HT1080 (cell line): Measurements from ENCODE around the gene DIO2. TPM values are rescaled to one million over a fixed set of nuclear protein-coding genes. Genes with fewer than 3 reads are reported as not detected.
A peak's percentile ranks its signal among the peaks of the same experiment; 100 is the strongest.

Source experiments
- DNase-seq: peaks from one replicate; pipeline ENCODE4 v3.0.0-alpha.2; 2015; ENCODE audit warnings: low read depth
- polyA plus RNA-seq, 2 experiments: library from polyadenylated mRNA; depleted of rRNA; stranded (reverse); fragments of >200 nt; gene quantifications; 2 replicates each; pipeline ENCODE4 v1.2.3, GENCODE V29; 2015
- total RNA-seq: library from RNA; depleted of rRNA; stranded (reverse); fragments of >200 nt; shearing (Covaris generic); gene quantifications from 2 replicates; pipeline ENCODE4 v1.2.3, GENCODE V29; 2014; rRNA removed

The DIO2 gene
- total RNA-seq, result 0.61 and 0.90 TPM in 2 replicates
- polyA plus RNA-seq (2015; cell fraction: cytosol; rRNA removed), result 0.17 and 0.53 TPM in 2 replicates
- polyA plus RNA-seq (2015; cell fraction: nucleus; rRNA removed), result 0.39 and 1.7 TPM in 2 replicates

DNA sequence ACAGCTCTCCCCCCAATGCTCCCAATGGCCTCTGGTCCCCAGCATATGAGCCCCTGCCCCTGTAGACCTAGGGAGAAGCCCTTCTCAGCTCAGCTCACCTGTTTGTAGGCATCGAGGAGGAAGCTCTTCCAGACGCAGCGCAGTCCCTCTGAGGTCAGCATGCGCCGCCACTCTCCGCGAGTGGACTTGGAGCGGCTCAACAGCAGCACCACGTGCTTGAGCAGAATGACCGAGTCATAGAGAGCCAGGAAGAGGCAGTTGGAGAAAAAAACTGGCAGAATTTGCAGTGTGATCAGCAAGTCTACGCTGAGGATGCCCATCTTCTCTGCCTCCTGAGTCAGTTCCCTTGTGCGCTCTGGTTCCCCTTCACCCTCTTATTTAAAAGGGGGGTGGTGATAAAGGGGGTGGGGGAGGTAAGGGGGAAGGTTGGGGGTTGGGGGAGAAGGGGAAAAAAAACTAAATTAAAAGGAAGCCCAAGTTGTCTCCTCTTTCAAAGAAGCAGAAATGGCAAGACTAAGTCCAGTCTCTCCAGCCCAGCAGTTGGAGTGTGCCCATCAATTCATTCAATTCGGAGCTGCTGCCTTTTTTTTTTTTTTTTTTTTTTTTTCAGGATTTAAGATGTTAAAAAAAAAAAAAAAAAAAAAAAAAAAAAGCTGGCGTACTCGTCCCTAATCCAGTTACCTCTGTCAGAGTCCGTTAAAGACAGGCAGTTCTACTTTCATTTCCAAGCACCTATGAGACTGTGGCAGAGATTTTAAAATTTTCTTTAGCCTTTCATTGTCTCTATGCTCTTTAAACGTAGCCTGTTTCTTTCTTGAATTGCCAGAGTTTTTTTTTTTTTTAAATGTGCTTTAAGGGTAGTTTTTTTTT lies at the start of gene DIO2:
Gene DIO2, minus strand, starts transcription at position 352 of the 870 bp plus-strand sequence. Its CDS starts 32 bp downstream, at position 320.
- no peak for DNase-seq

DNA sequence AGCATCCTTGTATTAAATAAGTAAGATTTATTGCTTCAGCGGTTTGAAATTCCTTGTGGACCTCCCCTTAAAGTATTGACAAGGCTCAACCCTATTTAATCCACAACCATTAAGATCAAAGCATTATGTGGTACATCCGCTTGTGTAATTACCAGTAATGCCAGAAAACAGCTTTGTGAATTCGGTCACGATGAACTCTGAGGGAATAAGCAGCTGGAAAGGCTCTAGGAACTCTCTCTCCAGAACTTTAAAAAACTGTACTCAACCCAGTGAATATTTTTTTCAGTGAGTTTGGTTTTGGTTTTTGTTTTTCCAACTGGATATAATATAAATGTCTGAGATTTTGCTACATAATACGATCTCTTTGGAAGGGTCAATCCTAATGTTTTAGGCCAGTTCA lies 49.3 kb upstream of the DIO2 start:
- DNase-seq, result no peak

DNA sequence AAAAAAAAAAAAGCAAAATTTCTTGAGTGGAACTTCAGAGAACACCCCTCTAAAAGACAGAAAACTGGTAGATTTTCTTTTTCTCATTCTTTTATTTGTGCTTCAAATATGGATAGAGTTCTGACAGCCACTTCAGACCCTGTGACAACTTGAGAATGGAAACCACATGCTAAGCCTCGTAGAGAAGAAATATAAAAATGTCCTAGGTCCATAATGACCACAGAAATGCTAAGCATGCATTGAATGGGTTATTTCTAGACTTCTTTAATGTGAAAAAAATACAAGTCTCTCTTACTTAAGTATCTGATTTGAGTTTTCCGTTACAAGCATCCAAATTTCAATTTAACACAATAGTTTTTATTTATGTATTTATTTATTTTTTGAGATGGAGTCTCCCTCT lies 28.3 kb upstream of the DIO2 start:
- no peak for DNase-seq

DNA sequence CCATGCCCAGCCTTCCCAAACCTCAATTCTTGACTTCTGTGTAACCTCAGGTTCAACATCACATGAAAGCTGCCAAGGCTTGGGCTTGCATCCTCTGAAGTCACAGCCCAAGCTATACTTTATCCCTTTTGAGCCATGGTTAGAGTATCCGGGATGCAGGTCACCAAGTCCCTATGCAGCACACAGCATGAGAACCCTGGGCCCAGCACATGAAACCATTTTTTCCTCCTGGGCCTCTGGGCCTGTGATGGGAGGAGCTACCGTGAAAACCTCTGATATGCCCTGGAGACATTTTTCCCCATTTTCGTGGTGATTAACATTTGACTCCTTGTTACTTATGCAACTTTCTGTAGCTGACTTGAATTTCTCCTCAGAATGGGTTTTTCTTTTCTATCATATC lies 25.8 kb upstream of the DIO2 start:
- no peak for DNase-seq

DNA sequence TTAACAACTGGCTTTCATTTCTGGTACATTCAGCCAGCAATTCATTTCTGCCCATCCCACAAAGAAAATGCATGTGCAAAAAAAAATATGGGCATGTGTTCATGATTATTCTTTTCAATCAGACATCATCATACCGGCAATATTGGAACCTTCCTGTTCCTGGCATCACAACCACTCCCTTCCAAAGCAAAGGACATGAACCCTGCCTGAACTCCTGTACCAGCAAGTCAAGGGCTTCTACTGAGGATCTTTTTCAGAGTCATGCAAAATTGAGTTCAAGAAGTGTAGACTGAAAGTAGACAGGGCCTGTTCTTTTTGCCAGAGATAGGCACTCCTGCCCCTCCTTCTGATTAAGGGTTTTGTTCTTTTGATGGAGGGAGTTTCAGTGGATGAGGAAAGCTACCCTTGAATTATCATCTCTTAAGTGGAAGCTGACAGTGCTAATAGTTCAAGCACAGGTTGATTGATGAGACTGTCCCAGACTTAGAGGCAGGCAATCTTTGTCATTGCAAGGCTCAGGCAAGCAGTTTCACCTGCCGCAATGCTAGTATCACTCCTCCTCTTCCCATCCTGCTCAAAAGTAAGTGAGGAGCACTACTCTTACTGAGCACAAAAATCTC lies 22.3 kb upstream of the DIO2 start:
- DNase-seq, result no peak

DNA sequence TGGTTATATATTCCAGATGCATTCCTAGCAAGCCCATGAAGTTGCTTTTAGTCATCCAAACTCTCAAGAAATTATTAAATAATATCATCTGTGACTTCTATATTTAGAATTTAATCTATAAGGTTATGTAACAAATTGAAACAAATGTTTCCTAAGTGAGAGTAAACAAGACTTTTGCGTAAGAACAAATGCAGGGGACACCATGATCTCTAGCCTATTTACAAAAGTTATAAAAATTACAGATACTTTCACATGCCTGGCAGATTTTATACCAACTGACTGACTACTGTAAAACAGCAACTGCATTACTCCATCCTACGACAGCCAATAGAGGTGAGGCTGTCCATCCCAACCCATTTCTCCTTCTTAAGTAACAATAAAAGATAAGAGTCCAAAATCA lies 20.4 kb upstream of the DIO2 start:
- DNase-seq, result no peak

DNA sequence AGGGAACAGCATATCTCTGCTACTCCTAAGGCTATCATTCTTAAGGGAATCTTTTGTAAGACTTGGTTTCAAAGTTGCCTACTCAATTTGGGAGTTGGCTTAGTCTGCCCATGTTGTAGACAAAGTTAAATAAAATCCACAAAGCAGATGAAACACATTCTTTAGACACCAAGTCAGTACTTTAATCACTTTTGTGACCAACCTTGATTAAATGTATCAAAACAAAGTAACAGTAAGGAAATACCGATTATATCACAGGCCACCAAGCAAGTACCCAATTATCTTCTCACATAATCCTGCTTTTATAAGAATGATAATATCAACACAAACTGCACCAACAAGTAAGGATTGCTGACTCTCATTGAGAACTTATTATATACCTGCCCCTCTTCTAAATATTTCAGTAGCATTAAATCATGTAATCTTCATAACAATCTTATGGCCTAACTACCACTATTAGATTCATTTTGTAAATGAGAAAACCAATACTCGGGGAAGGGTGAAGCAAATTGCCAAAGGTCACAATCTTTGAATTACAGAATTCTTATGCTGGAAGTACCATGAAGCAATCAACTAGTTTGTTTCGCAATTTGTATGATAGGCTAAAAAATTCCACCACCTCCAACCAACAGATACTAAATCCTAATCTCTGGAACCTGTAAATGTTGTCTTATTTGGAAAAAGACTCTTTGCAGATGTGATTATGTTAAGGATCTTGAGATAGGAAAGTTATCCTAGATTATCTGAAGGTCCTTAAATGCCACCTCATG lies 12.6 kb upstream of the DIO2 start:
- no peak for DNase-seq

DNA sequence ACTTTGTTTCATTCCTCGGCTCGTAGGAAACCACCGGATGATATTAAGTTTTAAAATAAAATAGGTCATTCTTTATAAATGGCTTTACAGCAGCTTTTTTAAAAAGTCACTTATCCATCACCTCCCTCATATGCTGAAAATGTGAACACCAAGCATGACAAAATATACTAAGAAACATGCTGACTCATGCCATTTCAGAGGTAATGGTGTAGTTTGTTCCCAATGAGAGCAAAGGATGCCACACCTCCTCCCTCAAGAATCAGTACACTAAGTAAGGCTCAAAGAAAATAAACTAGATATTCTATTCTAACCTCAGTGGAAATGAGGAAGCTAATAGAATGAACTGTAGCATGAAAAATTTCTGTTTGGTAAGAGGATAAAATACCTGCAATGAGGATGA lies 5.5 kb upstream of the DIO2 start:
- no peak for DNase-seq

DNA sequence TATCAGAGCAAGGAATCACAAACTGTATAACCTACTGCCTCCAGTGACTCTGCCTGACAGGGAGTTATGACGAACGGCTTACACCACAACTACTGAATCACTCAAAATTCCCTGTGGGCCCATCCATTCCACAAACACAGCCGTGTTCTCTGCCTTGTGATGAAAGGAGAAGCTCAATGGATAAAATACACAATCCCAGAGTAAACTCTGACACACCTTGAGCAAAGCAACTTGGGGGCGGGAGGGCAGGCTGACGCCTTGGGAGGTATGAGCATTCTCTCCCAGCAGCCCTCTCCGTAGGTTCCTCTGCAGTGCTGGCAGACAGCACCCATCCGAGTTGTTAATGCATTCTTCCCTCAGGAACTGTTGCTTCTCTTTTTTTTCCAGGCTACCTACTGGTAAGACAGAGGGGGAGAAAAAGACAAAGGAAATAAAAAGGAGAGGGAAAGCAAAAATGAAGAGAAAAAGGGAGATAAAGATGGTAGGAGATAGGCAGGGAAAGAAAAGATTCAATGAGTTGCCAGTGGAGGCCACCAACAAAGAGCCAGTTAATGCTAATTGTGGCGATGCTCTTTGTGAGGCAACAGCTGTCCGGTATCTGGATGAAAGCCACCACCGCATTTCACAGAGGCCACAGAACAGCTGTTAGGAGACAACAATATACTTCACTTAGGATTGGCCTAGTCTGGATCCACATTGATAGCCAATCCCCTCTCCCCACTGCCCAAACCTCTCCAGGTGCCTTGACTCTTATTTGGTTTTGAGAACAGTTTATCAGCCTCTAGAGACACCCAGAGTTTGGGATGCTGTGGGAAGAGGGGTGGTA lies 4.7 kb upstream of the DIO2 start:
- DNase-seq, result no peak

DNA sequence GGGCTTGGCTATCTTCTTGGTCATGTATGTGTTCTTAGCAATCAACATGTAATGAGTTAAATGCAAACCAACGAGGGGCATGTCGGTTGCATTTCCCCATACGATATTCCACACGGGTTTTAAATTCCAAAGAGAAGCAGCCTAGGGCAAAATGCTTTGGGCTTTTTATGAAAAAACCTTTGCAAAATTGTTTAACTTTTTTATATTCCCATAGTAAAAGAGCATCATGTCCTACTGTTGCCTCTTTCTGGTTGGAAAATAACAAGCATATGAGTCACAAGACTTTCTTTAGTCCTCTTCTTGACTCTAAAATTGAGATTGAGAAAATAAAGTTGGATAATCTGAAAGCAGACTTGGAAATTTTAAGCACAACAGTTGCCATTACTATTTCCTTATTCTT lies 3.8 kb upstream of the DIO2 start:
- DNase-seq, result no peak

DNA sequence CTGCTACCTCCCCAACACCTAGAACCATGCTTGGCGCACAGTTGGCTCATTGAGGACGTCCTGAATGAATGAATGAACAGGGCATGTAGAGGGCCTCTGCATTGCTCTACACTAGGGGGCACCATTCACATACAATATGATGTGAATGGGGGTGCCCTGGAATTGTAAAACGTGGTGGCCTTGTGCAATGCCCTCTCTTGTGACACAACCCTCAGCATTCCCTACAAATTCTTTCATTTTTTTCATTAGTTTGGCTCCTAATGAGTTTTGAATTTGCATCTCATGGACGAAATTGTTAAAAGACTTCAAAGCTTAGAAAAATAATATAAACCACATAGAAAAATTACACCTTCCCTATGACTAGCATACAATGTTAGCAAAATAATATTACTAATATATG lies 2.3 kb upstream of the DIO2 start:
- DNase-seq, result peak; percentile 60

DNA sequence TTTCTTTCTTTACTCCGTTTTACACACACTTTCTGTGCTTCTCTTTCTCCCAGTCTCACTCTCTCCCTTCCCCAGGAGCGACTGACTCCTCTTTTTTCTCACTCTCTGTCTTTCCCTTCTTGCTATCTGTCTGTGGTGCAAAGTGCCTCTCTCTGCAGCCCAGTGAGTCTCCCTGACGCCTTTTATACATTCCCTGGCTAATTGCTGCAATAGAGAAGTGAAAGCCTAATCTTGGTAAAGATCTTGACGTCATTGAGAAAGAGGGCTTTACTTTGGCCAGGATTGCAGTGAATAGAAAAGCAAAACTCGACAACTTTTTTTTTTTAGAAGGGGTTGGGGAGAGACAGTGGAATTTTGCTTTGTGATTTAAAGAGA lies 706 bp upstream of the DIO2 start:
- DNase-seq, result peak; percentile 43

DNA sequence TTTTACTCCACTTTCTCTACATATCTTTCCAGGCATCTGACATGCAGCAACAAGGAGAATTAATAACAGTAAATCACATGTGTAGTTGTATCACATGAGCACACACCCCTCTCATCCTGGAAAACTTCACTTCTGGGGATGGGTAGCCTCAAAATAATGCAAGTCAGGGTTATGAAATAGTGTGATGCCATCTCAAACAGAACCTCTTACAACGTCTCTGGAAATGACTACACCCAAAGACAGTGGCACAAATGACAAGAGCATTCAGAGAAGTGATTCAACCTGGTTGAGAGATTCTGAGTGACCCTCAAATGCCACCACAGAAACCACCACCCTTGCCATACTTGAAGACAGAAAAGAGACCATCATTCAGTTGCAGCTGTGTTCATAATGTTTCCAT lies 2.8 kb downstream of the DIO2 start:
- no peak for DNase-seq

DNA sequence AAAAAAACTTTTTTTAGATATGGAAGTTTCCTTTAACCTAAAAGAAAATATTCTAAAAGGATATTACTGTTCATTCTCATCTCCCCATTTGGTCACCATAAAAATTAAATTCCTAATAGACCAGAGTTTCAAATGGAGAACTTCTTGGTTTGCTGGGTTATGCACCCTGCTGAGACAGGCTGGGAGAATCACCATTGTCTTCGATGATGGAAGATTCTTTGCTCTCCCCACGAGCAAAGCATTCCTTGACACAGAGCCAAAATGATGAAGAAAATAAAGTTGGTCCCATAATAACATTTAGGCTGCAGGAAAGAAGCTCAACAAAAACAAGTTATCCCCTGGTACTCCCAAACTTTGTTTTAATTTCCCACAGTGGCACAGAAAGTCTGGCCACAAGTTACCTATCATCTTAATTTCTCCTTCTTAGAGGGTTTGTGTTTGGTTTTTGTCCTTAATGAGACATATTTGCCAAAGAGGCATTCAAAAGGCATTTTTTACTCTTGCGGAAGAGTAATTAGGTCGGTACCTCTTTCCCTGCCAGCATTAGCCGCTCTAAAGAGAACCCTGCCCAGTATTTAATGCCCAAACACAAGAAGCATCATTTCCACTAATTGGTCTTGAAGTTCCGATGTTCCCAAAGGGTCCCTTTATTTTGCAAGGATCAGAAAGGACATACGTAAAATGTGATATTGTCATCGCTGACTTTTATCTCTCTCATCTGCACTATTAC lies 4.8 kb downstream of the DIO2 start:
- no peak for DNase-seq

DNA sequence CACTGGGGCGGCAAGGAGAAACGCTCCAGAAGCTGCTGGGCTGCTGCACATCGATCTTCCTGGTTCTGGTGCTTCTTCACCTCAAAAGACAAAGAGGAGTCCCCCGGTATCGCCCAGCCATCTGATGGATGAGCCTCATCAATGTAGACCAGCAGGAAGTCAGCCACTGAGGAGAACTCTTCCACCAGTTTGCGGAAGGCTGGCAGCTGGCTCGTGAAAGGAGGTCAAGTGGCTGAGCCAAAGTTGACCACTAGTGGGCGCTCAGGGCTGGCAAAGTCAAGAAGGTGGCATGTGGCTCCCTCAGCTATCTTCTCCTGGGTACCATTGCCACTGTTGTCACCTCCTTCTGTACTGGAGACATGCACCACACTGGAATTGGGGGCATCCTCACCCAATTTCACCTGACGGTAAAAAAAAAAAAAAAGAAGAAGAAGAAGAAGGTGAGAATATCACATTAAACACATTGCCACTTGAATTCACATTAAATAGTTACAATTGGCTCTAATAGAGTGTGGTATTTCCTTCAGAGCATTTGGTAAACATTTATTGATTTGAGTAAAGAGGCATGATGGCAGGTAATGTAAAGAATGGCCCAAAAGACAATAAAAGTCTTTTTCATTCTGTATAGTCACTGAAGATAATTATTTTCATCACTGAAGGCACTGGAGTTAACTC lies 8.3 kb downstream of the DIO2 start:
- peak; percentile 29 for DNase-seq

DNA sequence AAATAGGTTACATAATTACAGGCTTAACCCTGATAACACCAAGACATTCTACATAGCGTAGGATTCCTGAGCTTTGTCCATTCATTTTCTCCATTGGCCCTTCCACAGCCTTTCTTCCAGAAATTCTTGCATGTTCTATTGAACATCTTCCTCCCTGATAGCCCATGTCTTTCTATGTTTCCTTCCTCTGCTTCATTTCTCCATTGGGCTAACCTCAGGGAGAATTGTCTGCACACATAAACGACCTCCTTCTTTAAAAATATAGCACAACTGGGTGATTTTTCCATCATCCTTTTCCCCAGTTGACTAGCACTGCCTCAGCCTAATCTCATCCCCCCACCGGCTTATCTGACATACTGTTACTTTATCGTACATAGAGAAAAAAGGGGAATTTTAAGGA lies 11.2 kb downstream of the DIO2 start:
- DNase-seq, result no peak

DNA sequence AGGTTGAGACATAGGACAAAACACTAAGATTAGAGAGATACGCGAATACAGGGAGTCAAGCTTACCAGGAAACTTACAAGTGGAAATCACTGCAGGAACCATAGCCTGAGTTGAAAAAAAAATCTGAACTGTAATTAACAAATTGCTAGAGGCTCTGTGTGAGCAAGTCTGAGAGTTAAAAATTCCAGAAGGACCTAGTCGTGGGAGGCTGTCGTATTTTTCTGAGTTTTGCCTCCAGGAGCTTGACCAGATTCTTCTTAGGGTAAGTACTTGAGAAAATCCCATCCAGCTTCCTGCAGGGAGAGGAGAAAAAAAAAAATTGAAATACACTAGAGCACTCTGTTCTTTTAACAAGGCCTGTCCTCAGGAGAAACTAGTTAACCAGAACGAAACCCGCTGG lies 22.7 kb downstream of the DIO2 start:
- no peak for DNase-seq

DNA sequence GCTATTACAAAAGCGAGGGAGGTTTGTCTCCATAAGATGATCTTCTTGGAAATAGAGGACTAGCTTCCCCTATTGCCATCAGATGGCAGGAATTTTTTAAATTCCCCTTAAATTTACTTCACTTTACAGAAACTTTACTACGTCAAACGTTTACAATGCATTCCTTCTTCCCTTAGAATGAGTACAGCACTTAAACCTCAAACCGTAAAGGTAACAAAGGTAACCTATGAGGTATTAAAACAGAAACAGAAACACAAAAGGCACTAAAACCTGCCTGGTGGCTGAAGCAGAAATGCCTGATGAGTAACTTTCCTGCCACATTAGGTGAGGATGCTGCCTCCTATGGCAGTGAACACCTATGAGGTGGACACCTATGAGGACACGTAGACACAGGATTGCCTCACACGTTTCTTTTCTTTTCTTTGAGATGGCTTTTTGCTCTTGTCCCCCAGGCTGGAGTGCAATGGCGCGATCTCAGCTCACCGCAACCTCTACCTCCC lies 25.0 kb downstream of the DIO2 start:
- DNase-seq, result no peak

DNA sequence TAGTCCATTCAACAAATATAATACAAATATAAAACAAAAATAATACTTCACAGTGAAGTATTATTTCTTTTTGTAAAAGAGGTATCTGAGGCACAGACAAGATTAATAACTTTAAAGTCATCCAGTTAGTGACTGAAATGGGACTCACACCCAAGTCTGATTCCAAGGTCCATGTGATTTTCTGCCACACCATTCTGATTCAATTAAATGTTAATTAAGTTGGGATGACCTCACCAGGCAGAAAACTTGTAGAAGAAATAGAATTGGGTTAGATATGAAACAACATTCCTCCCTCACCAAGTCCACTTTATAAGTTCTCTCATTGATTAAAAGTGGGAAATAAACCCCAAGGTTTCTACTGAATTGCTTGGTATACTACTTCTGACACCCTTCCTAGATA lies 34.4 kb downstream of the DIO2 start:
- DNase-seq, result no peak
